LoVo (cell line): ENCODE results near the gene NPC2.
A peak's percentile ranks its signal among the peaks of the same experiment; 100 is the strongest.

ENCODE experiments used
- DNase-seq: peaks from one replicate; pipeline ENCODE4 v3.0.0-alpha.2; 2016; ENCODE audit warnings: low spot score

The NPC2 gene

GRCh38 chr14:74469548-74470518, 23.3 kb downstream of the NPC2 start:
- DNase-seq = no peak

DNA sequence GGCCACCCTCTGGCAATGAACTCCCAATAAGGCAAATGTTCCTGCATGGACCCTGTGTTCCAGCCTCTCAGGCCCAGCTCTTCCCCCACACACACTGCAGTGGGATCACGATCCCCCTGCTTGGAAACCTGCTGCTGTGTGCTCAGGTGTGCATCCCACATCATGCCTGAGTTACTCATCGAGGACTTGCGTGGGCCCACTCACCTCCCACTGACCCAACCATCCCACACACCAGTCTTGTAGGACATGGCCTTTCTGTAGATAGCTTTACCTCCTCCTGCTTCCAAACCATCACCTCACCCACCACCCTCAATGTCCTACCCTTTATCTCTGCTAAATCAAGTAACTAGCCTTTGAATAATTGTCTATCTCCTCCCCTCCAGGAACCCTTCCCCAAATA, 24.6 kb downstream of the NPC2 start:
- DNase-seq = no peak

GRCh38 chr14:74465335-74465734, 27.8 kb downstream of the NPC2 start:
- DNase-seq = no peak

- DNase-seq = no peak
These were observed 28.3 kb downstream of the NPC2 start for GRCh38 chr14:74464785-74465184.

- no peak for DNase-seq
These were observed 29.4 kb downstream of the NPC2 start for GRCh38 chr14:74463697-74464096.

GRCh38 chr14:74462993-74463392, 30.1 kb downstream of the NPC2 start:
- DNase-seq = no peak

- DNase-seq = no peak
These were observed 33.1 kb downstream of the NPC2 start for GRCh38 chr14:74459976-74460375.

GRCh38 chr14:74459289-74459946, 33.7 kb downstream of the NPC2 start:
- no peak for DNase-seq

GRCh38 chr14:74457565-74457895, 35.6 kb downstream of the NPC2 start:
- no peak for DNase-seq

- DNase-seq = no peak
These were observed 36.2 kb downstream of the NPC2 start for GRCh38 chr14:74456684-74457564.

DNA sequence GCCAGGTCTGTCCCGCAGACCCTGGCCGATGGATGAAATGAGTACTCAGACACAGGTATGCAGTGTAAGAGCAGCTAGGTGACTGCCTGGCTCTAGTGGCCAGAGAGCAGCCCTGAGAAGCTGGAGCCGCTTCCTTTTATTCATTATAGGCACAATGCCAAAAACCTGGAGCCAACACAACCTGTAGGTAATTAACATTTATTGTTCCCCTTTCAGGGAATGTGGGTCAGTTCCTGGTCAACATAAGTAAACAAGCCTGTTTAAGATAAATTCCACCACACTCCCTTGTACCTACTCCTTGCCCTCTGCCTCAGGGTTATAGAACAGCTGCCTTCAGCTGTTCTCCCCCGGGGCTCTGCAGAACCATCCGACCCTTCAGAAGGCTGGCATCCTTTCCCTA, 38.7 kb downstream of the NPC2 start:
- DNase-seq = peak; percentile 54

GRCh38 chr14:74444866-74445265, 48.2 kb downstream of the NPC2 start:
- DNase-seq = no peak

- no peak for DNase-seq
These were observed 50.3 kb downstream of the NPC2 start for GRCh38 chr14:74442757-74443156.

- DNase-seq = no peak
These were observed 52.0 kb downstream of the NPC2 start for GRCh38 chr14:74441113-74441512.

- DNase-seq = no peak
These were observed 54.7 kb downstream of the NPC2 start for GRCh38 chr14:74438351-74438915.

GRCh38 chr14:74437496-74438053, 55.5 kb downstream of the NPC2 start:
- DNase-seq = no peak

GRCh38 chr14:74434294-74434693, 58.8 kb downstream of the NPC2 start:
- no peak for DNase-seq

GRCh38 chr14:74429991-74430390, 63.1 kb downstream of the NPC2 start:
- DNase-seq = no peak
